SK-N-SH (cell line): Measurements from ENCODE around the gene PRLR. TPM values are rescaled to one million over a fixed set of nuclear protein-coding genes. Genes with fewer than 3 reads are reported as not detected.

Source experiments
- CTCF ChIA-PET: fragments of 300-600, 350-600 bp; formaldehyde crosslinking; extraction: SDS; loops from one replicate; lab custom pipeline; 2021; lab: Yijun Ruan, JAX
- POLR2A ChIA-PET: fragments of 350-600 bp; sonication (Branson Sonifier 250); formaldehyde crosslinking; extraction: SDS; loops from one replicate; lab custom pipeline; 2020; ENCODE audit warnings: antibody characterized with exemption, inconsistent platforms; lab: Yijun Ruan, JAX
- DNase-seq: peaks from one replicate; pipeline ENCODE4 v3.0.0; 2012
- H2AFZ ChIP-seq: fragments of 200-600 bp; sonication (generic); 2 replicates; pipeline ENCODE4 v1.8.1; 2016; ENCODE audit warnings: antibody characterized with exemption, mild to moderate bottlenecking, low read depth
- H3F3A ChIP-seq: fragments of 200-600 bp; sonication (generic); replicated peaks from 2 replicates; pipeline ENCODE3; 2016; ENCODE audit warnings: antibody characterized with exemption, mild to moderate bottlenecking; ENCODE audit not compliant: insufficient read depth
- H3K27ac ChIP-seq, 2 experiments: fragments of 200-500 bp in 1 of 2; fragments of 200-600 bp in 1 of 2; sonication (Bioruptor generic) in 1 of 2; sonication (generic), shearing (Covaris generic) in 1 of 2; 2 replicates each; pipeline versions ENCODE4 v1.5.1 to v1.6.1; 2014 to 2016; ENCODE audit warnings: low read depth in 2 of 2, inconsistent platforms in 1 of 2, low read length in 1 of 2, mild to moderate bottlenecking in 1 of 2, mixed read lengths in 1 of 2
- H3K27me3 ChIP-seq: fragments of 200-600 bp; sonication (generic), shearing (Covaris generic); 2 replicates; pipeline ENCODE4 v1.6.1; 2016; ENCODE audit warnings: mixed run types; ENCODE audit not compliant: insufficient read depth
- H3K36me3 ChIP-seq, 2 experiments: fragments of 200-500 bp in 1 of 2; fragments of 200-600 bp in 1 of 2; sonication (Bioruptor generic) in 1 of 2; sonication (generic) in 1 of 2; replicated peaks in 1 of 2; 2 replicates each; pipeline versions ENCODE3 to v1.5.1; 2014 to 2016; ENCODE audit warnings: low read length in 1 of 2, mild to moderate bottlenecking in 1 of 2; ENCODE audit not compliant: insufficient read depth in 2 of 2, control insufficient read depth in 1 of 2
- H3K4me1 ChIP-seq, 2 experiments: fragments of 200-500 bp in 1 of 2; fragments of 200-600 bp in 1 of 2; sonication (Bioruptor generic) in 1 of 2; sonication (generic), shearing (Covaris generic) in 1 of 2; 2 replicates each; pipeline versions ENCODE4 v1.5.1 to v1.6.1; 2014 to 2016; ENCODE audit warnings: low read depth in 1 of 2, low read length in 1 of 2, mixed run types in 1 of 2; ENCODE audit not compliant: insufficient read depth in 2 of 2, control insufficient read depth in 1 of 2
- H3K4me2 ChIP-seq: fragments of 200-600 bp; sonication (generic), shearing (Covaris generic); 2 replicates; pipeline ENCODE4 v1.6.1; 2017; ENCODE audit warnings: mixed run types
- H3K4me3 ChIP-seq, 2 experiments: fragments of 200-500 bp in 1 of 2; fragments of 200-600 bp in 1 of 2; sonication (Bioruptor generic) in 1 of 2; sonication (generic), shearing (Covaris generic) in 1 of 2; 2 replicates each; pipeline versions ENCODE4 v1.5.1 to v1.8.1; 2014 to 2016; ENCODE audit warnings: low read depth in 2 of 2, inconsistent platforms in 1 of 2, low read length in 1 of 2, mild to moderate bottlenecking in 1 of 2, mixed read lengths in 1 of 2, moderate library complexity in 1 of 2
- H3K79me2 ChIP-seq: fragments of 200-600 bp; sonication (generic); 2 replicates; pipeline ENCODE4 v1.8.1; 2017; ENCODE audit warnings: mild to moderate bottlenecking; ENCODE audit not compliant: insufficient read depth
- H3K9ac ChIP-seq: fragments of 200-600 bp; sonication (generic); 2 replicates; pipeline ENCODE4 v1.6.1; 2017; ENCODE audit warnings: mixed run types
- H3K9me2 ChIP-seq: fragments of 200-600 bp; sonication (generic); 2 replicates; pipeline ENCODE4 v1.6.1; 2017; ENCODE audit warnings: mixed run types
- H3K9me3 ChIP-seq: fragments of 200-600 bp; sonication (generic); 2 replicates; pipeline ENCODE4 v1.6.1; 2017; ENCODE audit warnings: mixed run types, mild to moderate bottlenecking, moderate library complexity
- H4K20me1 ChIP-seq: fragments of 200-600 bp; sonication (generic); 2 replicates; pipeline ENCODE4 v1.6.1; 2017; ENCODE audit warnings: mild to moderate bottlenecking, mixed run types; ENCODE audit not compliant: insufficient read depth
- CHD2 ChIP-seq: fragments of 150-350 bp; IDR thresholded peaks from 2 replicates; pipeline ENCODE4 v1.6.1; 2018; ENCODE audit warnings: low read length; ENCODE audit not compliant: partially characterized antibody
- CTCF ChIP-seq: fragments of 200-600 bp; sonication (generic); IDR thresholded peaks from 2 replicates; pipeline ENCODE4 v1.6.1; 2017; ENCODE audit warnings: antibody characterized with exemption, mild to moderate bottlenecking, moderate library complexity
- ELF1 ChIP-seq: IDR thresholded peaks from 2 replicates; pipeline ENCODE4 v1.4.0; 2012
- EZH2phosphoT487 ChIP-seq: fragments of 200-600 bp; sonication (generic); IDR thresholded peaks from 2 replicates; pipeline ENCODE4 v1.6.1; 2017; ENCODE audit warnings: low read depth, mixed run types, mild to moderate bottlenecking, antibody characterized with exemption, moderate library complexity, borderline replicate concordance
- IRF3 ChIP-seq: fragments of 150-350 bp; IDR thresholded peaks from 2 replicates; pipeline ENCODE4 v1.6.1; 2016; ENCODE audit warnings: mild to moderate bottlenecking, low read depth, low read length
- JUND ChIP-seq: IDR thresholded peaks from 2 replicates; pipeline ENCODE4 v1.4.0; 2012
- NRF1 ChIP-seq: IDR thresholded peaks from 2 replicates; pipeline ENCODE4 v1.6.1; 2012; ENCODE audit warnings: low read depth, mild to moderate bottlenecking, low read length
- TEAD4 ChIP-seq: IDR thresholded peaks from 2 replicates; pipeline ENCODE4 v1.4.0; 2012; ENCODE audit warnings: mild to moderate bottlenecking, borderline replicate concordance; ENCODE audit not compliant: insufficient read depth
- ZBTB33 ChIP-seq: IDR thresholded peaks from 2 replicates; pipeline ENCODE4 v1.4.0; 2012; ENCODE audit warnings: low read depth, borderline replicate concordance
- whole genome bisulfite sequencing: methylation state at CpG from one replicate; pipeline ENCODE4 v1.1.6; 2017; ENCODE audit warnings: low lambda C conversion rate; 5-methylcytosine and 5-hydroxymethylcytosine counted together
- polyA plus RNA-seq, 3 experiments: library from polyadenylated mRNA; depleted of rRNA; stranded (reverse); fragments of >200 nt; gene quantifications; 2 replicates each; pipeline ENCODE4 v1.2.3, GENCODE V29; 2012

The PRLR gene
- polyA plus RNA-seq, 1 of the 3 experiments (the other 2 are of a cell fraction) = 0.13 TPM

- Histone ChIP-seq H3K4me1 (no peaks in the 10 kb centered on the region), H2AFZ (no peak overlapping the region), H3K4me3 (no peak overlapping the region), H3K9ac (no peak overlapping the region), H3K4me2 (no peak overlapping the region), H3K9me2 (no peaks in the 10 kb centered on the region), H3K79me2 (no peaks in the 10 kb centered on the region), H3F3A (no peaks in the 10 kb centered on the region), H3K36me3 (no peaks in the 10 kb centered on the region), H4K20me1 (no peaks in the 10 kb centered on the region)
- 47% methylated on average over 11 of the region's 11 CpGs for WGBS
- ChIA-PET CTCF (interaction anchor here (0.9 kb wide), 1 partner anchor 14 kb away, joined by 3 read pairs; no protein-coding TSS in a partner anchor), POLR2A (no interaction called here)
- DNase-seq = no peak
- TF ChIP-seq TEAD4 = no peak
- no peak for TF ChIP-seq JUND
- no peak for TF ChIP-seq NRF1
- no peak for TF ChIP-seq ZBTB33
- TF ChIP-seq ELF1 = no peak
- TF ChIP-seq, all 33 proteins: peak for 0
- H3K9me3 ChIP-seq = 0 out of 2 replicates have a peak, but pooled peaks cover 5% of the 10 kb centered on the region
- H3K27ac ChIP-seq = no peak overlapping the region
- no peaks in the 10 kb centered on the region for H3K27me3 ChIP-seq
Observed at GRCh38 chr5:35162848-35163709, 67.2 kb downstream of the PRLR start.

- Histone ChIP-seq H3K79me2 (no peaks in the 10 kb centered on the region), H3K27ac (no peak overlapping the region), H3K27me3 (no peaks in the 10 kb centered on the region), H3K4me1 (no peaks in the 10 kb centered on the region), H3K9ac (no peak overlapping the region), H3K4me2 (no peak overlapping the region), H3K4me3 (no peak overlapping the region), H3K9me2 (no peaks in the 10 kb centered on the region), H3K9me3 (no peaks in the 10 kb centered on the region), H3K36me3 (no peaks in the 10 kb centered on the region), H4K20me1 (no peaks in the 10 kb centered on the region), H2AFZ (no peak overlapping the region), H3F3A (no peaks in the 10 kb centered on the region)
- no peak for DNase-seq
- CTCF ChIA-PET = interaction anchor here (0.9 kb wide), 1 partner anchor 15 kb away, joined by 3 read pairs; no protein-coding TSS in a partner anchor
- POLR2A ChIA-PET = no interaction called here
- 18% methylated on average over 7 of the region's 7 CpGs for WGBS
- no peak for TF ChIP-seq JUND
- TF ChIP-seq CHD2 = no peak
- TF ChIP-seq TEAD4 = no peak
- no peak for TF ChIP-seq IRF3
- TF ChIP-seq NRF1 = no peak
- no peak for TF ChIP-seq EZH2phosphoT487
- TF ChIP-seq CTCF = no peak
Observed at GRCh38 chr5:35161652-35162273, 68.5 kb downstream of the PRLR start.
